ENCODE measurements around the gene VANGL2.

Gene VANGL2

DNA sequence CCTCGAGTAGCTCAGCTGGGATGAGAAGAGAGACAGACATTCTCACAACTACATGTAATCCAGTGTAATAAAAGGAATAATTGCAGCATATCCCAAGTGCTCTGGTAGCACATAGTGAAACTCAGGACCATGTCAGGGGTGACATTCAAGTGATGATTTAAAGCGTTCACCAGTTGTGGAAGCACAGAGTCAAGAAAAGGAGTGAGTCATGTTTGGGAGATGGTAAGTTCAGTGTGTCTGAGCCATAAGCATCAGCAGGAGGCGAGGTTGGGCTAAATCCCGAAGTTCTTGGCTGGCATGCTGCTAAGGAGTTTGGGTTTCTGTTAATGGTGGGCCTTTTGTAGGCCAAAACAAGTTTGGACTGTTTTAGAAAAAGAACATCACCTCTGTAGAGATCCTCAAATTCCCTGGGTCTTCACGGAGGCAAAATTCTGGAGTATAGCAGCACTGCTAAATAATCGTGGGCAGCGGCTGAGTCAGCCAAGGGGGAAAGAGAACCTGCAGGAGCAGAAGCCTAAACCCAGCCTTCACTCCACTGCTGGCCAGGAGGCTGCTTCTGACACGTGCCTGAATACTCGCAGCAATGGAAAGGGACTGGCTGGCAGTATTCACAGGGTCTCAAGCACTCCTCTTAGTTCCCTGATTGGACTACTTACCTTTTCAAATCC, 40.7 kb upstream of the VANGL2 start:
- no peak overlapping the region for H3K27ac ChIP-seq
- TF ChIP-seq, protein P1, sequence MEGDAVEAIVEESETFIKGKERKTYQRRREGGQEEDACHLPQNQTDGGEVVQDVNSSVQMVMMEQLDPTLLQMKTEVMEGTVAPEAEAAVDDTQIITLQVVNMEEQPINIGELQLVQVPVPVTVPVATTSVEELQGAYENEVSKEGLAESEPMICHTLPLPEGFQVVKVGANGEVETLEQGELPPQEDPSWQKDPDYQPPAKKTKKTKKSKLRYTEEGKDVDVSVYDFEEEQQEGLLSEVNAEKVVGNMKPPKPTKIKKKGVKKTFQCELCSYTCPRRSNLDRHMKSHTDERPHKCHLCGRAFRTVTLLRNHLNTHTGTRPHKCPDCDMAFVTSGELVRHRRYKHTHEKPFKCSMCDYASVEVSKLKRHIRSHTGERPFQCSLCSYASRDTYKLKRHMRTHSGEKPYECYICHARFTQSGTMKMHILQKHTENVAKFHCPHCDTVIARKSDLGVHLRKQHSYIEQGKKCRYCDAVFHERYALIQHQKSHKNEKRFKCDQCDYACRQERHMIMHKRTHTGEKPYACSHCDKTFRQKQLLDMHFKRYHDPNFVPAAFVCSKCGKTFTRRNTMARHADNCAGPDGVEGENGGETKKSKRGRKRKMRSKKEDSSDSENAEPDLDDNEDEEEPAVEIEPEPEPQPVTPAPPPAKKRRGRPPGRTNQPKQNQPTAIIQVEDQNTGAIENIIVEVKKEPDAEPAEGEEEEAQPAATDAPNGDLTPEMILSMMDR (conservative IDR thresholded peaks at IDR 0.05) = no peak
- TF ChIP-seq ZFX (IDR thresholded peaks at IDR 0.05) = no peak

DNA sequence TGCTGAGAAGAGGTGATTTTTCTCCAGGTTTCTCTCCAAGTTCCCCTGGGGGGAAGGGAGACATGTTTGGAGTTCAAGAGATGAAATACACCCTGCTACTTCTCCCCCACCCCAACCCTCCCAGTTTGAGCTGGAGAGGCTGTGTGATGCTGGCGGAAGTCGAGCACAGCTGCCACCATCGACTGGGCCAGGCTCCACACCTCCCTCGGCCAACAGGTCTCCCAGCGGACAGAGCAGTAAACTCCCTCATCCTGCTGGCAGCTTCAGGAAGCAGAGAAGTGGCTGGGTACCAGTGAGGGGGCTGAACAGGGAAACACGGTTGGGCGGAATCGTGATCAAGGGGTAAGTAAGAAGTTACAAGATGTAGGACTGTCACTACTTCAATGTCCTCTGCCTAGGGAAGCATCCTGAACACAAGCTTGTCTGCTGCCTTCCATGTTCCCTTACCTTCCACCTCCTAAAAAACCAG, 40.1 kb upstream of the VANGL2 start:
- H3K27ac ChIP-seq = no peak overlapping the region
- TF ChIP-seq, protein P1 (conservative IDR thresholded peaks at IDR 0.05) = no peak
- TF ChIP-seq ZFX (IDR thresholded peaks at IDR 0.05) = no peak

DNA sequence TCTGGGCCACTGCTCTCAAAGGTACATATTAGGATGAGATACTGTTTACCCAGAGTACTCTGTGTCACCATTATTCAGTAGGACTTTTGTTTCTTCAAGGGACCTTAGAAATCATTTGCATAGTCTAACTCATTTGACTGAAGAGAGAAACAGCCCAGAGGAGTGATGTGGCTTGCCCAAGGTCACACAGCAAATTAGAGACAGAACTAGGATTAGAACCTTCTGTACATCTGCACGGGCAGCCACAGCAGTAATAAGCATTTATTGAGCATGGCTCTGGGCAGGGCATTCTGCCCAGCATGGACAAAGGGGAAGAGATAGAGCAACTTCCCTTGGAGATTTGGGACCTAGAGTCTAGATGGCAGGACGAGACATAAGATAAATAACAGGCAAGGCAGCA, 39.2 kb upstream of the VANGL2 start:
- TF ChIP-seq, protein P1 (conservative IDR thresholded peaks at IDR 0.05) = no peak
- TF ChIP-seq ZFX (IDR thresholded peaks at IDR 0.05) = no peak
- H3K27ac ChIP-seq = no peak overlapping the region

DNA sequence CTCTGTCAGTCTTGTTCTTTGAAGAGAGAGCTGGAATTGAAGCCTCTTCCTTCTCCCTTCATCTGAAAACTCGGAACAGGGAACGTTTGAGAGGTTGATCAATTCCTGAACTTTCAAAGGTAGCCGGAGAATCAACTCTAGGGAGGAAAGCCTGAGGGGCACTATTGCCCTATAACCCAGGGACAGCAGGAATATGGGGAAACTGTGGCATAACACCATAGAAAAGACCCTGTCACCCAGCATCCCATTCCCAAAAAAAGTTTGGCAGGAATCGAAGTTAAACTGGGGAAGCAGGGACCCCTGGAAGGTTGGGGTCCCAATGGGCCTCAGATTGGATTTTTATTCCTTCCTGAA, 38.6 kb upstream of the VANGL2 start:
- TF ChIP-seq, protein P1 (conservative IDR thresholded peaks at IDR 0.05) = no peak
- TF ChIP-seq ZFX (IDR thresholded peaks at IDR 0.05) = no peak
- H3K27ac ChIP-seq = no peak overlapping the region

DNA sequence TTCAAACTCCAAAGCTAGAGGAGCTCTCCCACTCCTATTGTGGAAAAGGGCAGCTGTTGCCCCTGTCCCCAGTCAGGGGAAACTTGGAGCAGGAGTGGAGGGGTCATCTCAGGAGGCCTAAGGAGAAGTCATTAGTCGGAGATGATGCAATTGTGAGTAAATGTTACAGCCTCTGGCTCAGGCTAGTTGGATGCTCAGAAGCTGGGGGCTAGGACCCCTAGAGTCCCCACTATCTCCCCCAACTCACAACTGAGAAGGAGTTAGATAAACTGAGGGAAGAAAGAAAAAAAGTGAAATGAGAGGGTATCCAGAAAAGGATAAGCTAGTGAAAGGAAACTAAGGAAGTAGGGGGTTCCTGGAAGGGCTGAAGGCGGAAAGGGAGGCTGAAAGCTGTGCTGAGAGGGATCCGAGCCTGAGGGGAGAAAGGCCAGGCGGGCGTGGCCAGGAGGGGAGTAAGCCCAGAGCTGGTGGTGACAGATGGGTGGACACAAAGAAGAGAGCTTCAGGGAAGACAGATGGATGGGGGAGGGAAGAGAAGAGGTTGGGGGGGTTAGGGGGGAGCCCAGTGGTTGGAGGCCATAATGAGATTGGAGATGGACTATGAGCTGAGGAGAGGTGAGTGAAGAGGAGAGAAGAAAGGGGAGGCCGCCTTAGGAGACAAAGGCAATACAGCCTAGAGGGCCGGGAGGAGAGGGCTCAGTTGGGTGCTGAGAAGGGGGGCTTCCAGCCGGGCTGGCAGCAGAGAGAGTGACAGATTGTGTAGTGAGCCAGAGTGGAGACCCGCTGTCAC, 38.0 kb upstream of the VANGL2 start:
- no peak overlapping the region for H3K27ac ChIP-seq
- no peak for TF ChIP-seq ZFX (IDR thresholded peaks at IDR 0.05)
- TF ChIP-seq, protein P1 (conservative IDR thresholded peaks at IDR 0.05) = no peak

DNA sequence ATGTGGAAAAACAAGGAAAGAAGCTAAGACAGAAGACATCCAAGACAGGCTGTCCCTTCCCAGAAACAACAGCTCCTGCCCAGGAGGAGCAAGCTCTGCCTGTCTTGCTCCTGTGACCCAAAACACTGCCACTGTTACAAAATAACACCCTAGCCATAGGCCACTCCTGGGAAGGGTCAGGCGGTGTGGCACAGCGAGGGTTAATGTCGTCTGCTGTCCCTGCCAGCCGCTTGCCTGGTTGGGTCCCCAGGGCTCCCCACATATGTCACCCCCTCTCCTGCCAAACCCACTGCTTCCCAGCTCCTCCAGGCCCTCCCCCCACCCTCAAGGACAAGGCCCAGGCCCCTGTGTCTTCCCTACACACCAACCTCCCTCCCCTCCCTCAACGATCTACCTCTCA, 37.4 kb upstream of the VANGL2 start:
- H3K27ac ChIP-seq = no peak overlapping the region
- TF ChIP-seq ZFX (IDR thresholded peaks at IDR 0.05) = no peak
- TF ChIP-seq, protein P1 (conservative IDR thresholded peaks at IDR 0.05) = no peak

Measured in C4-2B (cell line).